ENCODE data around the gene STRN4.
"Not testable (repeated sequence)": the region's sequence is repeated elsewhere in the genome, so short reads cannot be mapped to it uniquely, and the experiment has no call there.

Gene STRN4

GRCh38 chr19:46784262-46785053 is 38.2 kb upstream of the STRN4 start:
- in situ Hi-C loops (cut with HindIII; ENCODE audit: low pct_unique_long_range_greater_than_20kb, low sequenced_read_pairs): no loop called here
- no peak for TF ChIP-seq JUND (IDR thresholded peaks at IDR 0.05; ENCODE audit: low read depth)
- peak; percentile 51 to 91 for DNase-seq (ENCODE audit: low read depth in 1 of 2, low spot score in 1 of 2)

GRCh38 chr19:46783670-46784069 is 37.4 kb upstream of the STRN4 start:
- DNase-seq (ENCODE audit: low read depth in 1 of 2, low spot score in 1 of 2): peak in 1 of 2 experiments; percentile 27
- TF ChIP-seq JUND (IDR thresholded peaks at IDR 0.05; ENCODE audit: low read depth): no peak
- in situ Hi-C loops (cut with HindIII; ENCODE audit: low pct_unique_long_range_greater_than_20kb, low sequenced_read_pairs): no loop called here

GRCh38 chr19:46782355-46783019 is 36.2 kb upstream of the STRN4 start:
- no peak for TF ChIP-seq JUND (IDR thresholded peaks at IDR 0.05; ENCODE audit: low read depth)
- no peak for DNase-seq (ENCODE audit: low read depth in 1 of 2, low spot score in 1 of 2)
- in situ Hi-C loops (cut with HindIII; ENCODE audit: low pct_unique_long_range_greater_than_20kb, low sequenced_read_pairs): no loop called here

GRCh38 chr19:46777956-46778645 is 31.9 kb upstream of the STRN4 start:
- DNase-seq (ENCODE audit: low read depth in 1 of 2, low spot score in 1 of 2); in situ Hi-C loops (cut with HindIII; ENCODE audit: low pct_unique_long_range_greater_than_20kb, low sequenced_read_pairs): not testable (repeated sequence)

GRCh38 chr19:46776927-46777911 is 31.0 kb upstream of the STRN4 start:
- no peak for TF ChIP-seq JUND (IDR thresholded peaks at IDR 0.05; ENCODE audit: low read depth)
- in situ Hi-C loops (cut with HindIII; ENCODE audit: low pct_unique_long_range_greater_than_20kb, low sequenced_read_pairs): no loop called here
- peak in 1 of 2 experiments; percentile 43 for DNase-seq (ENCODE audit: low read depth in 1 of 2, low spot score in 1 of 2)

GRCh38 chr19:46775642-46776258 is 29.5 kb upstream of the STRN4 start:
- no peak for TF ChIP-seq JUND (IDR thresholded peaks at IDR 0.05; ENCODE audit: low read depth)
- DNase-seq (ENCODE audit: low read depth in 1 of 2, low spot score in 1 of 2): no peak
- in situ Hi-C loops (cut with HindIII; ENCODE audit: low pct_unique_long_range_greater_than_20kb, low sequenced_read_pairs): no loop called here

GRCh38 chr19:46773018-46773399 is 26.8 kb upstream of the STRN4 start:
- TF ChIP-seq JUND (IDR thresholded peaks at IDR 0.05; ENCODE audit: low read depth): no peak
- DNase-seq (ENCODE audit: low read depth in 1 of 2, low spot score in 1 of 2): no peak
- in situ Hi-C loops (cut with HindIII; ENCODE audit: low pct_unique_long_range_greater_than_20kb, low sequenced_read_pairs): no loop called here

- no peak for DNase-seq (ENCODE audit: low read depth in 1 of 2, low spot score in 1 of 2)
- TF ChIP-seq JUND (IDR thresholded peaks at IDR 0.05; ENCODE audit: low read depth): no peak
- in situ Hi-C loops (cut with HindIII; ENCODE audit: low pct_unique_long_range_greater_than_20kb, low sequenced_read_pairs): no loop called here
Observed at GRCh38 chr19:46772170-46773017, 26.1 kb upstream of the STRN4 start.

GRCh38 chr19:46768746-46769145 is 22.5 kb upstream of the STRN4 start:
- in situ Hi-C loops (cut with HindIII; ENCODE audit: low pct_unique_long_range_greater_than_20kb, low sequenced_read_pairs): not testable (repeated sequence)

GRCh38 chr19:46766569-46767317 is 20.5 kb upstream of the STRN4 start:
- DNase-seq (ENCODE audit: low read depth in 1 of 2, low spot score in 1 of 2): no peak
- in situ Hi-C loops (cut with HindIII; ENCODE audit: low pct_unique_long_range_greater_than_20kb, low sequenced_read_pairs): no loop called here
- TF ChIP-seq JUND (IDR thresholded peaks at IDR 0.05; ENCODE audit: low read depth): no peak

More at GRCh38 chr19:46768746-46769145, 22.5 kb upstream of the STRN4 start:
- DNase-seq (ENCODE audit: low read depth in 1 of 2, low spot score in 1 of 2): not testable (repeated sequence)

All from T47D (cell line).